IPS-18a (cell line): ENCODE measurements around the gene PTCH1.

ENCODE experiments used
- H3K27ac ChIP-seq: one replicate; pipeline ENCODE4 v1.5.1; 2013; ENCODE audit warnings: low read length
- H3K27me3 ChIP-seq: one replicate; pipeline ENCODE4 v1.6.1; 2013; ENCODE audit warnings: mild to moderate bottlenecking, low read length; ENCODE audit not compliant: control insufficient read depth, insufficient read depth
- H3K36me3 ChIP-seq: one replicate; pipeline ENCODE4 v1.6.1; 2013; ENCODE audit warnings: low read depth, low read length; ENCODE audit not compliant: control insufficient read depth
- H3K4me1 ChIP-seq: one replicate; pipeline ENCODE4 v1.6.1; 2013; ENCODE audit warnings: low read depth, low read length; ENCODE audit not compliant: control insufficient read depth
- H3K4me3 ChIP-seq: one replicate; pipeline ENCODE4 v1.5.1; 2013; ENCODE audit warnings: low read length
- H3K9ac ChIP-seq: one replicate; pipeline ENCODE4 v1.6.1; 2013; ENCODE audit warnings: mild to moderate bottlenecking, low read length, moderate library complexity
- H3K9me3 ChIP-seq: one replicate; pipeline ENCODE4 v1.6.1; 2013; ENCODE audit warnings: low read depth, low read length; ENCODE audit not compliant: control insufficient read depth

The PTCH1 gene

GRCh38 chr9:95443301-95443700 lies 73.5 kb downstream of the PTCH1 start:
- Histone ChIP-seq H3K4me1 (peaks cover 8% of the 10 kb centered on the region), H3K9me3 (no peaks in the 10 kb centered on the region), H3K4me3 (no peak overlapping the region), H3K9ac (no peak overlapping the region), H3K36me3 (peaks cover 31% of the 10 kb centered on the region), H3K27me3 (no peaks in the 10 kb centered on the region), H3K27ac (no peak overlapping the region)

- Histone ChIP-seq H3K9ac (no peak overlapping the region), H3K27ac (no peak overlapping the region), H3K36me3 (peaks cover 18% of the 10 kb centered on the region), H3K27me3 (no peaks in the 10 kb centered on the region), H3K9me3 (no peaks in the 10 kb centered on the region), H3K4me3 (no peak overlapping the region), H3K4me1 (no peaks in the 10 kb centered on the region)
Observed at GRCh38 chr9:95441081-95441480, 75.7 kb downstream of the PTCH1 start.

GRCh38 chr9:95440447-95440846 lies 76.3 kb downstream of the PTCH1 start:
- H3K9ac ChIP-seq, result no peak overlapping the region
- no peak overlapping the region for H3K27ac ChIP-seq
- no peaks in the 10 kb centered on the region for H3K27me3 ChIP-seq
- no peaks in the 10 kb centered on the region for H3K4me1 ChIP-seq
- peaks cover 12% of the 10 kb centered on the region for H3K36me3 ChIP-seq
- no peak overlapping the region for H3K4me3 ChIP-seq
- H3K9me3 ChIP-seq, result no peaks in the 10 kb centered on the region

- no peak overlapping the region for H3K27ac ChIP-seq
- no peak overlapping the region for H3K9ac ChIP-seq
- peaks cover 5% of the 10 kb centered on the region for H3K4me1 ChIP-seq
Observed at GRCh38 chr9:95438561-95439357, 78.0 kb downstream of the PTCH1 start.

GRCh38 chr9:95437559-95437958 lies 79.2 kb downstream of the PTCH1 start:
- H3K9me3 ChIP-seq, result no peaks in the 10 kb centered on the region
- no peaks in the 10 kb centered on the region for H3K36me3 ChIP-seq
- H3K27me3 ChIP-seq, result no peaks in the 10 kb centered on the region
- no peak overlapping the region for H3K27ac ChIP-seq
- H3K4me1 ChIP-seq, result peaks cover 5% of the 10 kb centered on the region
- no peak overlapping the region for H3K4me3 ChIP-seq
- no peak overlapping the region for H3K9ac ChIP-seq

More at GRCh38 chr9:95438561-95439357, 78.0 kb downstream of the PTCH1 start:
- Histone ChIP-seq H3K27me3 (no peaks in the 10 kb centered on the region), H3K4me3 (no peak overlapping the region), H3K9me3 (no peaks in the 10 kb centered on the region), H3K36me3 (no peaks in the 10 kb centered on the region)

- no peak overlapping the region for H3K9ac ChIP-seq
- no peaks in the 10 kb centered on the region for H3K27me3 ChIP-seq
- peaks cover 5% of the 10 kb centered on the region for H3K4me1 ChIP-seq
- no peak overlapping the region for H3K27ac ChIP-seq
- no peaks in the 10 kb centered on the region for H3K36me3 ChIP-seq
- H3K4me3 ChIP-seq, result no peak overlapping the region
- no peaks in the 10 kb centered on the region for H3K9me3 ChIP-seq
Observed at GRCh38 chr9:95436416-95436815, 80.4 kb downstream of the PTCH1 start.

- no peaks in the 10 kb centered on the region for H3K36me3 ChIP-seq
- H3K4me3 ChIP-seq, result no peak overlapping the region
- H3K27ac ChIP-seq, result no peak overlapping the region
Observed at GRCh38 chr9:95435074-95435728, 81.6 kb downstream of the PTCH1 start.

GRCh38 chr9:95434116-95435073 lies 82.4 kb downstream of the PTCH1 start:
- Histone ChIP-seq H3K27ac (no peak overlapping the region), H3K27me3 (no peaks in the 10 kb centered on the region), H3K9me3 (no peaks in the 10 kb centered on the region), H3K9ac (no peak overlapping the region), H3K36me3 (no peaks in the 10 kb centered on the region), H3K4me1 (peaks cover 5% of the 10 kb centered on the region), H3K4me3 (no peak overlapping the region)

More at GRCh38 chr9:95435074-95435728, 81.6 kb downstream of the PTCH1 start:
- H3K9ac ChIP-seq, result no peak overlapping the region
- no peaks in the 10 kb centered on the region for H3K9me3 ChIP-seq
- H3K27me3 ChIP-seq, result no peaks in the 10 kb centered on the region
- H3K4me1 ChIP-seq, result peaks cover 5% of the 10 kb centered on the region

GRCh38 chr9:95433096-95433819 lies 83.5 kb downstream of the PTCH1 start:
- no peak overlapping the region for H3K4me3 ChIP-seq
- H3K27ac ChIP-seq, result no peak overlapping the region
- no peaks in the 10 kb centered on the region for H3K9me3 ChIP-seq
- H3K4me1 ChIP-seq, result peaks cover 5% of the 10 kb centered on the region
- H3K9ac ChIP-seq, result no peak overlapping the region
- no peaks in the 10 kb centered on the region for H3K36me3 ChIP-seq
- no peaks in the 10 kb centered on the region for H3K27me3 ChIP-seq

- no peak overlapping the region for H3K27ac ChIP-seq
- H3K36me3 ChIP-seq, result no peaks in the 10 kb centered on the region
- H3K27me3 ChIP-seq, result no peaks in the 10 kb centered on the region
- H3K9ac ChIP-seq, result no peak overlapping the region
- H3K4me1 ChIP-seq, result peaks cover 7% of the 10 kb centered on the region
- H3K4me3 ChIP-seq, result no peak overlapping the region
- no peaks in the 10 kb centered on the region for H3K9me3 ChIP-seq
Observed at GRCh38 chr9:95431286-95431685, 85.5 kb downstream of the PTCH1 start.
